GM21529 (cell line): ENCODE results near the gene SNX3.

Experiments used
- ATAC-seq: cut with Tn5 transposase; IDR thresholded peaks from one replicate; pipeline ENCODE4 v1.9.1; 2021; ENCODE audit not compliant: unreplicated experiment

The SNX3 gene

GRCh38 chr6:108171291-108171917 is 89.4 kb downstream of the SNX3 start:
- no peak for ATAC-seq

- no peak for ATAC-seq
Observed at GRCh38 chr6:108170332-108171290, 90.2 kb downstream of the SNX3 start.

GRCh38 chr6:108169464-108170331 is 91.1 kb downstream of the SNX3 start:
- no peak for ATAC-seq

- no peak for ATAC-seq
Observed at GRCh38 chr6:108168501-108169463, 92.1 kb downstream of the SNX3 start.

GRCh38 chr6:108168090-108168463 is 92.8 kb downstream of the SNX3 start:
- ATAC-seq, result no peak

- no peak for ATAC-seq
Observed at GRCh38 chr6:108167449-108168089, 93.3 kb downstream of the SNX3 start.

- no peak for ATAC-seq
Observed at GRCh38 chr6:108166664-108167448, 94.0 kb downstream of the SNX3 start.

- no peak for ATAC-seq
Observed at GRCh38 chr6:108165714-108166663, 94.9 kb downstream of the SNX3 start, which contains the start of gene NR2E1. Gene NR2E1 (plus strand): TSS chr6:108166022. CDS start chr6:108166766, 744 bp downstream.

- ATAC-seq, result no peak
Observed at GRCh38 chr6:108164815-108165706, 95.8 kb downstream of the SNX3 start.

GRCh38 chr6:108164543-108164814 is 96.4 kb downstream of the SNX3 start:
- ATAC-seq, result no peak

- no peak for ATAC-seq
Observed at GRCh38 chr6:108163644-108164542, 96.9 kb downstream of the SNX3 start.

GRCh38 chr6:108163267-108163643 is 97.6 kb downstream of the SNX3 start:
- ATAC-seq, result no peak

- ATAC-seq, result no peak
Observed at GRCh38 chr6:108161724-108162282, 99.0 kb downstream of the SNX3 start.
